Sigmoid colon (tissue), 7 donors: ENCODE measurements around the gene GSN. TPM values are rescaled to one million over a fixed set of nuclear protein-coding genes. Genes with fewer than 3 reads are reported as not detected.
A peak's percentile ranks its signal among the peaks of the same experiment; 100 is the strongest.

Experiments
- DNase-seq: peaks from one replicate; pipeline ENCODE4 v3.0.0-alpha.2; 2019
- H3K27ac ChIP-seq, 4 donors: fragments of 200-600 bp; sonication (generic); one replicate each; pipeline ENCODE4 v1.5.1; 2016 to 2019; ENCODE audit warnings: mild to moderate bottlenecking in 1 of 4
- H3K27me3 ChIP-seq, 3 donors: fragments of 200-600 bp; sonication (generic); one replicate each; pipeline ENCODE4 v1.5.1; 2019; ENCODE audit warnings: mild to moderate bottlenecking in 1 of 3
- H3K36me3 ChIP-seq, 4 donors: fragments of 200-600 bp; sonication (generic); one replicate each; pipeline ENCODE4 v1.5.1; 2016 to 2019
- H3K4me1 ChIP-seq, 4 donors: fragments of 200-600 bp; sonication (generic); one replicate each; pipeline ENCODE4 v1.5.1; 2017 to 2019
- H3K4me3 ChIP-seq, 4 donors: fragments of 200-600 bp; sonication (generic); one replicate each; pipeline ENCODE4 v1.5.1; 2017 to 2019; ENCODE audit warnings: mild to moderate bottlenecking in 2 of 4, moderate library complexity in 1 of 4
- H3K9me3 ChIP-seq, 4 donors: fragments of 200-600 bp in 3 of 4; sonication (generic) in 3 of 4; one replicate each; pipeline versions ENCODE4 v1.5.1 to v1.6.1; 2013 to 2019
- CTCF ChIP-seq, 4 experiments: fragments of 450-650 bp in 3 of 4; fragments of 200-600 bp in 1 of 4; IDR thresholded peaks; one replicate each; pipeline ENCODE4 v1.5.1; 2016 to 2019; ENCODE audit warnings: antibody characterized with exemption in 4 of 4, mild to moderate bottlenecking in 3 of 4, moderate library complexity in 2 of 4
- EP300 ChIP-seq, 4 donors: sonication (generic); formaldehyde crosslinking; IDR thresholded peaks; one replicate each; pipeline ENCODE4 v1.6.1; 2017; ENCODE audit warnings: antibody characterized with exemption in 4 of 4
- POLR2A ChIP-seq, 2 donors: fragments of 450-650 bp; IDR thresholded peaks; one replicate each; pipeline ENCODE4 v1.6.1; 2016; ENCODE audit warnings: antibody characterized with exemption in 2 of 2, mild to moderate bottlenecking in 2 of 2, moderate library complexity in 2 of 2
- POLR2AphosphoS5 ChIP-seq, 4 donors: sonication (generic); formaldehyde crosslinking; IDR thresholded peaks; one replicate each; pipeline ENCODE4 v1.6.1; 2017; ENCODE audit warnings: antibody characterized with exemption in 4 of 4
- WGBS, 2 donors: extraction: QIAGEN DNeasy Blood & Tissue Kit; methylation state at CpG; one replicate each; pipeline ENCODE4 v1.1.7; 2013; 5-methylcytosine and 5-hydroxymethylcytosine counted together
- intact Hi-C: fragments of 100-400 bp; cut with DNase I; formaldehyde crosslinking; loops from one replicate; pipeline ENCODE4 v1.15.1; 2023
- polyA plus RNA-seq, 3 donors: library from polyadenylated mRNA; stranded (reverse); fragments of 200-250 nt; gene quantifications; one replicate each; pipeline ENCODE4 v1.2.3, GENCODE V29; 2013
- total RNA-seq, 4 donors: library from RNA; depleted of rRNA; stranded (reverse); fragments of >200 nt; gene quantifications; one replicate each; pipeline ENCODE4 v1.1.0, GENCODE V29; 2016
- donor health status: healthy with polysubstance abuse.
- donor health status: Bipolar disorder and iron deficiency.
- donor health status: healthy.

GSN gene
- total and polyA plus RNA-seq, 7 donors = 333 to 2,826 (median 1,610) TPM

DNA sequence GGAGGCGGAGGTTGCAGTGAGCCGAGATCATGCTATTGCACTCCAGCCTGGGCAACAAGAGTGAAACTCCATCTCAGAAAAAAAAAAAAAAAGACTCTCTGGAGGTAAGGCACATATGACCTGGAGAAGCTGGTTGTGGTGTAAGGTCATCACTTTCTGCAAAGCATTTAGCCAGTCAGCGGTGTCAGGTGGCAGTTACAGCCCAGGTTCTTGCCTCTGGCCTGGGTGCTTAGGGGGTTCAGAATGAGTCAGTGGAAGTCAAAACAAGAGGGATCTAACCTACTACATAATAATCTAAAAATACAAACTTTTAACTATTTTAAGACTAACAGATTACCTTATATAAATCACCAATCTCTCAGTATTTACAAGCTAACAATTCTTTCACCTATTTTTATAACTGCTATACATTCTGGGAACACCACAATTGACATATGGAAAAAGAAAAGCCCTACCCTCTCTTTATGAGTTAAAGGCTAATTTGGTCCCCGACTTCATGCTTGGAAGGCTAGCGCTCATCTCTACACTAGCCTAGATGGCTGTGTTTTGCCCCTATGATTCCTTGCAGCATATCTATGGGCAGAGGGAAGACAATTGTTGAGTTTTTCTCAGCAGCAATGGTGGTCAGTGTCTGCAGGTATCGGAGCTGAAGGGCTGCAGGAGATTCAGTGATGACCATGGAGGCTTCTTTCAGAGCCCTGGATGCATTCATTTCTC lies 72.9 kb downstream of the GSN start:
- Histone ChIP-seq H3K4me3 (no peak overlapping the region), H3K27me3 (no peaks in the 10 kb centered on the region), H3K36me3 (peaks cover 0 to 100% (median 24%) of the 10 kb centered on the region in 4 donors), H3K4me1 (peaks cover 0 to 47% (median 27%) of the 10 kb centered on the region in 4 donors), H3K9me3 (no peaks in the 10 kb centered on the region), H3K27ac (peak overlapping the region in 2 of 4 donors; percentile 96 to 99)
- no peak for TF ChIP-seq CTCF (IDR thresholded peaks at IDR 0.05)
- TF ChIP-seq POLR2AphosphoS5 (IDR thresholded peaks at IDR 0.05) = peak in 1 of 4 donors; percentile 15
- DNase-seq = no peak
- 88 to 93% methylated on average over 6 of the region's 6 CpGs for WGBS, 2 donors
- intact Hi-C loops = no loop called here

DNA sequence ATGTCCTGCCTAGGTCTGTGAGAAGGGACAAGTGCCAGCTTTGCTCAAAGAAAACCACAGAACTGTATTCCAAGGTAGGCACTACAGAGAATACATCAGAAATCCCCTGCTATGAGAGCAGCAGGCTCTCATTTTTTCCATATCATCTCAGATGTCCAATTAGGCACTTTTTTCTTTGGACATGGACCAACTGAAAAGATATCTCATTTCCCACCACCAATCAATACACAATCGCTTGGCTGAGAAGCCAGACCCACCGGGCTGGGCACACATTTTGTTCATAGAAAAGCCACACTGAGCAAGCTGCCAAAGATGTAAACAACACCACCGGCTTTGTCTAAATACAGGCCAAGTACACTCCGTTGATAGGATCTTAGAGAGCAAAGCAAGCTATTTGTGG lies 76.2 kb downstream of the GSN start:
- H3K27me3 ChIP-seq = no peaks in the 10 kb centered on the region
- H3K4me3 ChIP-seq = no peak overlapping the region
- H3K27ac ChIP-seq = peak overlapping the region; percentile 47 to 99 (median 76)
- no peak for TF ChIP-seq POLR2A (IDR thresholded peaks at IDR 0.05)
- TF ChIP-seq CTCF (IDR thresholded peaks at IDR 0.05) = no peak
- TF ChIP-seq POLR2AphosphoS5 (IDR thresholded peaks at IDR 0.05) = no peak
- no peak for TF ChIP-seq EP300 (IDR thresholded peaks at IDR 0.05)
- no peaks in the 10 kb centered on the region for H3K9me3 ChIP-seq
- intact Hi-C loops = no loop called here
- no peak for DNase-seq
- peaks cover 17 to 100% (median 36%) of the 10 kb centered on the region in 4 donors for H3K36me3 ChIP-seq
- 69 to 70% methylated on average over 4 of the region's 4 CpGs for WGBS, 2 donors
- peaks cover 0 to 81% (median 57%) of the 10 kb centered on the region in 4 donors for H3K4me1 ChIP-seq

DNA sequence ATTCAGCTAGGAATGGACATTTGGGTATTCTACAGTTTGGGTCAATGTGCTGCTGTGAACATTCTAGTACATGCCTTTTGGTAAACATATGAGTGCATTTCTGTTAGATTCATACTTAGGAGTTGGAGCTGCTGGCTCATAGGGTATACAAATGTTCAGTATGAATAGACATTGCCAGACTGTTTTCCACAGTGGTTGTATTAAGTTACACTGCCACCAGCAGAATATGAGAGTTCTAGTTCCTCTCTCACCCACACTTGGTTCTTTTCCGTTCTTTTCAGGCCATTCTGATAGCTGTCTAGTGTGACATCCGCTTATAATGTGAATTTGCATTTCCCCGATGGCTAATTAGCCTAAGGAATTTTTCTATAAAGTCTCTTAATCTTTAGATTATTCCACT lies 77.1 kb downstream of the GSN start:
- Histone ChIP-seq H3K36me3 (peaks cover 17 to 97% (median 34%) of the 10 kb centered on the region in 4 donors), H3K27me3 (no peaks in the 10 kb centered on the region), H3K27ac (peak overlapping the region; percentile 47 to 99 (median 76)), H3K9me3 (no peaks in the 10 kb centered on the region), H3K4me1 (peaks cover 0 to 90% (median 66%) of the 10 kb centered on the region in 4 donors), H3K4me3 (no peak overlapping the region)
- TF ChIP-seq POLR2A (IDR thresholded peaks at IDR 0.05) (no peak), POLR2AphosphoS5 (IDR thresholded peaks at IDR 0.05) (no peak), CTCF (IDR thresholded peaks at IDR 0.05) (no peak), EP300 (IDR thresholded peaks at IDR 0.05) (no peak)
- no peak for DNase-seq
- intact Hi-C loops = no loop called here
- WGBS, 2 donors = 89 to 95% methylated on average over 3 of the region's 3 CpGs

- H3K4me3 ChIP-seq = no peak overlapping the region
- no peak for DNase-seq
- intact Hi-C loops = no loop called here
- WGBS, 2 donors = 75 to 91% methylated on average over 3 of the region's 3 CpGs
- peak overlapping the region; percentile 72 to 99 (median 90) for H3K27ac ChIP-seq
- peaks cover 0 to 100% (median 94%) of the 10 kb centered on the region in 4 donors for H3K4me1 ChIP-seq
- H3K27me3 ChIP-seq = no peaks in the 10 kb centered on the region
- no peaks in the 10 kb centered on the region for H3K9me3 ChIP-seq
- TF ChIP-seq POLR2A (IDR thresholded peaks at IDR 0.05) = no peak
- TF ChIP-seq POLR2AphosphoS5 (IDR thresholded peaks at IDR 0.05) = peak in 1 of 4 donors; percentile 13
- H3K36me3 ChIP-seq = peaks cover 21 to 87% (median 37%) of the 10 kb centered on the region in 4 donors
Observed at GRCh38 chr9:121348221-121348620, 80.3 kb downstream of the GSN start.

GRCh38 chr9:121349009-121349408 lies 81.0 kb downstream of the GSN start:
- Histone ChIP-seq H3K36me3 (peaks cover 24 to 87% (median 40%) of the 10 kb centered on the region in 4 donors), H3K4me3 (no peak overlapping the region), H3K4me1 (peaks cover 0 to 100% (median 93%) of the 10 kb centered on the region in 4 donors), H3K27ac (peak overlapping the region; percentile 72 to 99 (median 90)), H3K27me3 (no peaks in the 10 kb centered on the region), H3K9me3 (no peaks in the 10 kb centered on the region)
- TF ChIP-seq CTCF (IDR thresholded peaks at IDR 0.05) = no peak
- peak in 1 of 4 donors; percentile 49 for TF ChIP-seq EP300 (IDR thresholded peaks at IDR 0.05)
- TF ChIP-seq POLR2AphosphoS5 (IDR thresholded peaks at IDR 0.05) = peak in 1 of 4 donors; percentile 56
- no peak for TF ChIP-seq POLR2A (IDR thresholded peaks at IDR 0.05)
- intact Hi-C loops = no loop called here
- 81 to 85% methylated on average over 8 of the region's 8 CpGs for WGBS, 2 donors
- DNase-seq = no peak
